ENCODE measurements around the gene CTSW. TPM values are rescaled to one million over a fixed set of nuclear protein-coding genes. Genes with fewer than 3 reads are reported as not detected.

The CTSW gene
- total RNA-seq, 2 experiments from 2014 or later: not detected

DNA sequence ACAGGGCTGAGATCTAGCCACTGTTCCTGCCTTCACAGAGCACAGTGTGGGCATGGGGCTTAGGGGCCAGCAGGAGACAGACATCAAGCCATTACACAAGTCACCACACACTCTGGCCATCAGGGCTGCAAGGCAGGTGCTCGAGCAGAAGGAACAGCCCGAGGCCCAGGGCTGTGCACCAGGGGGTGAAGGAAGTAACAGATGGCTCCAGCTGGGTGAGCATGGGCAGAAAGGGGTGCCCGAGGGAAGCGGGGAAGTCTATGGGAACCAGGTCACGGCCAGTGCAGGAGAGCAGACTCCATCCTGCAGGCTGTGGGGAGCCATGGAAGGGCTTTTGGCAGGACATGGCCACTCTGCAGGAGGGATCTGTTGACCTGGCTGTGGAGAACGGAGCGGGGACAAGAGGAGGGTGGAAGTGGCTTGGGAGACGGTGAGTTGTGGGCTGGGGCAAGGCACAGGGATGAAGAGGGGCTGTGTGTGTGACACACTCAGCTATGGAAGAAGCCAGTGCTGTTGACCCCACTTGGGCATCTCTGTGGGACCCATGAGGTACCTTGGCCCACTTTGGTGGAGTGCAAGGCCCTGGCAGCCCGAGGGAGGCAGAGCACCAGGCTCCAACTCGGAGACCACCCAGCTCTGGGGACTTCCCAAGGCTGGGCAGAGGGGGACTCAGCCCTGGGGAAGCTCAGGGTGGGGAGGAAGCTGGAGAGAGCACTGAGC is 35.6 kb downstream of the CTSW start:
- no TSS peak for BruUV-seq (replicated peaks)
- POLR2A ChIA-PET: interaction anchor here (1.0 kb wide), 1 partner anchor 27 kb away, joined by 6 read pairs; the partner anchor contains the start of gene FIBP
- intact Hi-C loops (cut with micrococcal nuclease; ENCODE audit: unreplicated experiment): no loop called here

DNA sequence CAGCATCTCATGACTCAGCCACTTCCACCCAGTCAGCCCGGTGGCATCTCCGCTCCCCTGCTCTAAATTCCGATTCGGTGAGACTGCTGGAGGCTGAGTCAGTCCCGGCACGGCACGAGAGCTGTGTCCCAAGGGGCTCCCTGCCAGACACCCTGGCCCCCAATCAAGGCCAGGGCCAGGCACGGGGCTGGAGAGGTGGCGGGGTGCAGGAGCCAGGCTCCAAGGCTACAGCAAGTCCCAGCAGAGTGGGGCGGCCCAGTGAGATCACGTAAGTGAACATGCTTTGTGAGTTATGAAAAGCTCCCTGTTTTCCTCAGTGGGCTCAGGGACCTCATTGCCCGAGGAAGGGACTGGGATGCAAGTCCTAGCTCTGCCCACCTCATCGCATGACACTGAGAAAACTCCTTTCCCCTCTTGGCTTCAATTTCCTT is 36.2 kb downstream of the CTSW start:
- Histone ChIP-seq H2AFZ (ENCODE audit: low read length) (no peak overlapping the region), H3K4me2 (ENCODE audit: low read length) (no peak overlapping the region), H3K9me3 (ENCODE audit: low read length) (no peaks in the 10 kb centered on the region), H4K20me1 (ENCODE audit: insufficient read depth, low read length) (no peaks in the 10 kb centered on the region), H3K9me2 (ENCODE audit: insufficient read depth, low read length) (no peaks in the 10 kb centered on the region), H3K79me2 (ENCODE audit: insufficient read depth, low read depth, low read length) (peaks cover 11% of the 10 kb centered on the region; the same call in 1 of the 2 replicates), H3K4me3 (ENCODE audit: low read depth, low read length, poor library complexity, severe bottlenecking) (no peak overlapping the region), H3K4me1 (ENCODE audit: insufficient read depth, low read length, poor library complexity, severe bottlenecking) (peaks cover 21% of the 10 kb centered on the region), H3K27ac (ENCODE audit: low read depth, low read length, poor library complexity, severe bottlenecking) (no peak overlapping the region), H3K36me3 (ENCODE audit: insufficient read depth, low read length) (no peaks in the 10 kb centered on the region)
- no peak for DNase-seq (ENCODE audit: low spot score)
- CTCF ChIA-PET (ENCODE audit: unreplicated experiment): no interaction called here
- no peak for TF ChIP-seq EZH2phosphoT487 (IDR thresholded peaks at IDR 0.05; ENCODE audit: borderline replicate concordance, low read depth, low read length)
- TF ChIP-seq, protein P1, sequence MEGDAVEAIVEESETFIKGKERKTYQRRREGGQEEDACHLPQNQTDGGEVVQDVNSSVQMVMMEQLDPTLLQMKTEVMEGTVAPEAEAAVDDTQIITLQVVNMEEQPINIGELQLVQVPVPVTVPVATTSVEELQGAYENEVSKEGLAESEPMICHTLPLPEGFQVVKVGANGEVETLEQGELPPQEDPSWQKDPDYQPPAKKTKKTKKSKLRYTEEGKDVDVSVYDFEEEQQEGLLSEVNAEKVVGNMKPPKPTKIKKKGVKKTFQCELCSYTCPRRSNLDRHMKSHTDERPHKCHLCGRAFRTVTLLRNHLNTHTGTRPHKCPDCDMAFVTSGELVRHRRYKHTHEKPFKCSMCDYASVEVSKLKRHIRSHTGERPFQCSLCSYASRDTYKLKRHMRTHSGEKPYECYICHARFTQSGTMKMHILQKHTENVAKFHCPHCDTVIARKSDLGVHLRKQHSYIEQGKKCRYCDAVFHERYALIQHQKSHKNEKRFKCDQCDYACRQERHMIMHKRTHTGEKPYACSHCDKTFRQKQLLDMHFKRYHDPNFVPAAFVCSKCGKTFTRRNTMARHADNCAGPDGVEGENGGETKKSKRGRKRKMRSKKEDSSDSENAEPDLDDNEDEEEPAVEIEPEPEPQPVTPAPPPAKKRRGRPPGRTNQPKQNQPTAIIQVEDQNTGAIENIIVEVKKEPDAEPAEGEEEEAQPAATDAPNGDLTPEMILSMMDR (conservative IDR thresholded peaks at IDR 0.05; ENCODE audit: low read length): no peak
- no TSS peak for BruUV-seq (replicated peaks)
- POLR2A ChIA-PET: interaction anchor here (1.0 kb wide), 1 partner anchor 28 kb away, joined by 6 read pairs; the partner anchor contains the start of gene FIBP
- intact Hi-C loops (cut with micrococcal nuclease; ENCODE audit: unreplicated experiment): no loop called here

More for the DNA sequence above, 35.6 kb downstream of the CTSW start:
- Histone ChIP-seq H3K9me2 (ENCODE audit: insufficient read depth, low read length) (no peaks in the 10 kb centered on the region), H3K4me1 (ENCODE audit: insufficient read depth, low read length, poor library complexity, severe bottlenecking) (peaks cover 15% of the 10 kb centered on the region), H3K4me2 (ENCODE audit: low read length) (no peak overlapping the region), H3K4me3 (ENCODE audit: low read depth, low read length, poor library complexity, severe bottlenecking) (no peak overlapping the region), H3K36me3 (ENCODE audit: insufficient read depth, low read length) (no peaks in the 10 kb centered on the region), H3K27ac (ENCODE audit: low read depth, low read length, poor library complexity, severe bottlenecking) (no peak overlapping the region), H3K9me3 (ENCODE audit: low read length) (no peaks in the 10 kb centered on the region), H2AFZ (ENCODE audit: low read length) (no peak overlapping the region), H3K79me2 (ENCODE audit: insufficient read depth, low read depth, low read length) (peaks cover 11% of the 10 kb centered on the region; the same call in 1 of the 2 replicates), H4K20me1 (ENCODE audit: insufficient read depth, low read length) (no peaks in the 10 kb centered on the region)
- CTCF ChIA-PET (ENCODE audit: unreplicated experiment): no interaction called here
- no peak for TF ChIP-seq EZH2phosphoT487 (IDR thresholded peaks at IDR 0.05; ENCODE audit: borderline replicate concordance, low read depth, low read length)
- TF ChIP-seq, protein P1 (conservative IDR thresholded peaks at IDR 0.05; ENCODE audit: low read length): no peak
- no peak for DNase-seq (ENCODE audit: low spot score)

DNA sequence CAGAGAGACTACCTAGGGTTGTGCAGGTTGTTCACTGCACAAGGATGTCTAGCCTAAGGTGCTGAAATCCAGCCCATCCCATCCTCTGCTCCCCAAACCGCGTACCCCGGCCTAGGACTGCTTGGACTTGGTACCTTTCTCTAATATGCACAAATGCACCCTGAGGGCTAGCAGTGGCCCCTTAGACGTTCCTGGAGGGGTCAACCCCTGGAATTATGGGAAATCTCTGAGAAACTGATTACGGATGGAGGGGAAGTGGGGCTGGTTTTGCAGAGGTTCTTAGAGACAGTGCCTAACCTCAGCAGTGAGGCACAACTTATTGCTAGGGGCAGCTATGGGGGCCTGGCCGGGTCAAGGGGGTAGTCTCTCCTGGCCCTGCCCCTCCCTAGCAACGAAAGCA is 36.8 kb downstream of the CTSW start:
- H3K79me2 ChIP-seq (ENCODE audit: insufficient read depth, low read depth, low read length): peaks cover 11% of the 10 kb centered on the region; the same call in 1 of the 2 replicates
- no peaks in the 10 kb centered on the region for H3K9me2 ChIP-seq (ENCODE audit: insufficient read depth, low read length)
- H3K36me3 ChIP-seq (ENCODE audit: insufficient read depth, low read length): no peaks in the 10 kb centered on the region
- H3K9me3 ChIP-seq (ENCODE audit: low read length): no peaks in the 10 kb centered on the region
- POLR2A ChIA-PET: no interaction called here
- no peak overlapping the region for H3K27ac ChIP-seq (ENCODE audit: low read depth, low read length, poor library complexity, severe bottlenecking)
- no peaks in the 10 kb centered on the region for H4K20me1 ChIP-seq (ENCODE audit: insufficient read depth, low read length)
- peaks cover 22% of the 10 kb centered on the region for H3K4me1 ChIP-seq (ENCODE audit: insufficient read depth, low read length, poor library complexity, severe bottlenecking)
- no peak overlapping the region for H3K4me2 ChIP-seq (ENCODE audit: low read length)
- intact Hi-C loops (cut with micrococcal nuclease; ENCODE audit: unreplicated experiment): no loop called here
- no TSS peak for BruUV-seq (replicated peaks)
- H3K4me3 ChIP-seq (ENCODE audit: low read depth, low read length, poor library complexity, severe bottlenecking): no peak overlapping the region
- CTCF ChIA-PET (ENCODE audit: unreplicated experiment): no interaction called here
- no peak for TF ChIP-seq EZH2phosphoT487 (IDR thresholded peaks at IDR 0.05; ENCODE audit: borderline replicate concordance, low read depth, low read length)
- TF ChIP-seq, protein P1 (conservative IDR thresholded peaks at IDR 0.05; ENCODE audit: low read length): no peak
- H2AFZ ChIP-seq (ENCODE audit: low read length): no peak overlapping the region
- no peak for DNase-seq (ENCODE audit: low spot score)
